Measurements from ENCODE around the gene FRMD1. TPM values are rescaled to one million over a fixed set of nuclear protein-coding genes. Genes with fewer than 3 reads are reported as not detected.

FRMD1 gene
- total RNA-seq, 6 donors from 2014 or later, result not detected

DNA sequence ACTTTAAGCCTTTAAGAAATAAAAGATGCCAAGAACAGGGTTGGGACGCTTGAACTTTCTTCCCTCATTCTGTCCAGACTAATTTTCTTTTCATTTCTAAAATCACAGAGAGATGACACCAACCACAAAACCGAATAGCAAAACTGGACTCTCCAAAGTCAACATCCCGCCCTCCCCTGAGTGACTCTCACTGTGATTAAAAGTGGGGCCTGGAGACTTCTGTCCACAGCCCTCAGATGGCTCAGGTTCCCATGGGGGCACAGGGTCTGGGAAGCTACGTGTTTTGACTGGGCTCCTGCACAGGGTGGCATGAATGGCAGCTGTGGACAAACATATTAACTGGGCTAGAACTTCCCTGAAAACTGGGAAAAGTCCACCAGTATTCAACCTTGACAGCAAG is 6.3 kb downstream of the FRMD1 start:
- no peak overlapping the region for H3K27ac ChIP-seq
- H3K9me3 ChIP-seq, result no peaks in the 10 kb centered on the region
- no peak for DNase-seq
- H3K4me1 ChIP-seq, result no peaks in the 10 kb centered on the region
- H3K36me3 ChIP-seq, result no peaks in the 10 kb centered on the region
- H3K4me3 ChIP-seq, result no peak overlapping the region
- 65 to 81% methylated on average over 4 of the region's 4 CpGs for WGBS, 2 donors
- TF ChIP-seq POLR2A (IDR thresholded peaks at IDR 0.05) (no peak), EP300 (IDR thresholded peaks at IDR 0.05) (no peak), POLR2AphosphoS5 (IDR thresholded peaks at IDR 0.05) (no peak)
- TF ChIP-seq, protein P1, sequence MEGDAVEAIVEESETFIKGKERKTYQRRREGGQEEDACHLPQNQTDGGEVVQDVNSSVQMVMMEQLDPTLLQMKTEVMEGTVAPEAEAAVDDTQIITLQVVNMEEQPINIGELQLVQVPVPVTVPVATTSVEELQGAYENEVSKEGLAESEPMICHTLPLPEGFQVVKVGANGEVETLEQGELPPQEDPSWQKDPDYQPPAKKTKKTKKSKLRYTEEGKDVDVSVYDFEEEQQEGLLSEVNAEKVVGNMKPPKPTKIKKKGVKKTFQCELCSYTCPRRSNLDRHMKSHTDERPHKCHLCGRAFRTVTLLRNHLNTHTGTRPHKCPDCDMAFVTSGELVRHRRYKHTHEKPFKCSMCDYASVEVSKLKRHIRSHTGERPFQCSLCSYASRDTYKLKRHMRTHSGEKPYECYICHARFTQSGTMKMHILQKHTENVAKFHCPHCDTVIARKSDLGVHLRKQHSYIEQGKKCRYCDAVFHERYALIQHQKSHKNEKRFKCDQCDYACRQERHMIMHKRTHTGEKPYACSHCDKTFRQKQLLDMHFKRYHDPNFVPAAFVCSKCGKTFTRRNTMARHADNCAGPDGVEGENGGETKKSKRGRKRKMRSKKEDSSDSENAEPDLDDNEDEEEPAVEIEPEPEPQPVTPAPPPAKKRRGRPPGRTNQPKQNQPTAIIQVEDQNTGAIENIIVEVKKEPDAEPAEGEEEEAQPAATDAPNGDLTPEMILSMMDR (IDR thresholded peaks at IDR 0.05), result no peak
- H3K27me3 ChIP-seq, result no peaks in the 10 kb centered on the region
- ATAC-seq (ENCODE audit: low FRiP score in 2 of 2), result no peak

DNA sequence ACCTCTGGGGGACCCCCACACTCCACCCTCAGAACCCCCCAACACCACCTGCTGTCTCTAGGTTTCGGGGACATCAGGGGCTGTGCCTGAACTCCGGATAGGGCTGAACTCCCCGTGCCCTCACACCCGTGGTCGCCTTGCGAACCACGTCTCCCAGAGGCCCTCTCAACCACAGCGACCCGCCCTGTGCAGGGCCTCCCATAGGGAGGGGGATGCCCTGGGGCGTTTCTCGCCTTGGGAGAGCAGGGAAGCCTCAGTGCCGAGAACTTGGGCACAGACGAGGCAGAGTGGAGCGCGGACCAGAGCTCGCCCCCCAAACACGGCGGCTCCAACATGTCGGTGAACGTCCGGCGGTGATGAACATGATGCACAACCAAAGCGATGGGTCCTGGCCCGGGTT is 6.8 kb downstream of the FRMD1 start:
- Histone ChIP-seq H3K27ac (no peak overlapping the region), H3K27me3 (no peaks in the 10 kb centered on the region), H3K4me1 (no peaks in the 10 kb centered on the region), H3K4me3 (no peak overlapping the region), H3K36me3 (no peaks in the 10 kb centered on the region), H3K9me3 (no peaks in the 10 kb centered on the region)
- no peak for TF ChIP-seq EP300 (IDR thresholded peaks at IDR 0.05)
- no peak for TF ChIP-seq POLR2AphosphoS5 (IDR thresholded peaks at IDR 0.05)
- TF ChIP-seq, protein P1 (IDR thresholded peaks at IDR 0.05), result no peak
- TF ChIP-seq POLR2A (IDR thresholded peaks at IDR 0.05), result no peak
- WGBS, 2 donors, result 88 to 90% methylated on average over 22 to 24 of the region's 24 CpGs
- ATAC-seq (ENCODE audit: low FRiP score in 2 of 2) (no peak), DNase-seq (peak in 1 of 2 donors; percentile 67)

GRCh38 chr6:168071620-168072019 is 7.4 kb downstream of the FRMD1 start:
- no peak for ATAC-seq (ENCODE audit: low FRiP score in 2 of 2)
- WGBS, 2 donors, result 62 to 74% methylated on average over 4 to 9 of the region's 9 CpGs
- Histone ChIP-seq H3K4me3 (no peak overlapping the region), H3K27ac (no peak overlapping the region), H3K36me3 (no peaks in the 10 kb centered on the region), H3K9me3 (no peaks in the 10 kb centered on the region), H3K4me1 (no peaks in the 10 kb centered on the region), H3K27me3 (no peaks in the 10 kb centered on the region)
- DNase-seq, result no peak
- TF ChIP-seq POLR2AphosphoS5 (IDR thresholded peaks at IDR 0.05) (no peak), EP300 (IDR thresholded peaks at IDR 0.05) (no peak), POLR2A (IDR thresholded peaks at IDR 0.05) (no peak)
- TF ChIP-seq, protein P1 (IDR thresholded peaks at IDR 0.05), result no peak

DNA sequence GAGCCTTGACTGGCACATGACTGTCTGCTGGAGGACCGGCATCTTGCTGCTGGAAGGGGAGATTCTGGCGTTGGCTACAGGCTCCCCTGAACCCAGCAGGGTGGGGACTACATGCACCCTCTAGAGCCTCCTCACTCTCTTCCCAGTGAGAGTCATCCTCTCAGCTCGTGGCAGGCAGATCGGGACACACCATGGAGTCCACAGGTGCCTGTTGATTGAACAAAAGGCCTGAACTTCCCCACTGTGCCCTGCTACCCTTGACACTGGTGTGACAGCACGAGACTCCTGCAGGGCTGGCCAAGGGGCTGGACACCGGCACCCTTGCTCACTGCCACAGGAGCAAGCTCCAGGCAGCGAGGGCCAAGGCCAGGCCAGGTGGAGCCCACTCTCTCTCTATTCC is 8.2 kb downstream of the FRMD1 start:
- Histone ChIP-seq H3K36me3 (no peaks in the 10 kb centered on the region), H3K27ac (no peak overlapping the region), H3K4me3 (no peak overlapping the region), H3K4me1 (no peaks in the 10 kb centered on the region), H3K27me3 (no peaks in the 10 kb centered on the region), H3K9me3 (no peaks in the 10 kb centered on the region)
- DNase-seq, result peak in 1 of 2 donors; percentile 40
- ATAC-seq (ENCODE audit: low FRiP score in 2 of 2), result no peak
- TF ChIP-seq POLR2AphosphoS5 (IDR thresholded peaks at IDR 0.05), result no peak
- WGBS, 2 donors, result 95 to 98% methylated on average over 7 of the region's 7 CpGs

DNA sequence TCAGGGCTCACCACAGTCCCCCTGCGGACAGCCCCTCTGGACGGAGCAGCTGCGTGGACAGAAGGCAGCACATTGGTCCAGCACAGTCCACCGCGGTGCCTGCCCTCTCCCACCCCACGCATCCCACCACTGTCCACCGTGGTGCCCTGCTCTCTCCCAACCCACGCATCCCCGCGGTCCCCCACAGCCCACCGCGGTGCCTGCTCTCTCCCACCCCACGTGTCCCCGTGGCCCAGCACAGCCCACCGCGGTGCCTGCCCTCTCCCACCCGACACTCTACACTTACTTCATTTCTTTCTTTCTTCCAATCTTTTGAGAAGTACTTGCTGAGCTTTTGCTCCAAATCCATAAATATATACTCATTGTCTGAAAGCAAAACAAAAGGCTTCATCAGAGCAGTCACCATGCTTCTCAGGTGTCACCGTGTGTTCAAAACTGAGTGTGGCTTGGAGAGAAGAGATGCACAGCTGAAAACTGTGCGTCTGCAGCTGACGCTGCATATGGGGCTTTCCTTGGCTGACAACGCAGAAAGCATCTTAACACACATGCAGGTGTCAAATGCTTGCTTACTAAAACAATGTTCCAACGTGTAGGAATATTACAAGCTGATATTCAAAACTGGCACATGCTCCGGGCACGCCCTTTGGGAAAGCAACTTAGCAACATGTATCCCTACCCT is 11.8 kb downstream of the FRMD1 start:
- Histone ChIP-seq H3K4me3 (no peak overlapping the region), H3K27ac (no peak overlapping the region), H3K9me3 (no peaks in the 10 kb centered on the region), H3K4me1 (no peaks in the 10 kb centered on the region), H3K36me3 (no peaks in the 10 kb centered on the region), H3K27me3 (no peaks in the 10 kb centered on the region)
- peak in 1 of 2 donors; percentile 71 for DNase-seq
- TF ChIP-seq POLR2A (IDR thresholded peaks at IDR 0.05), result no peak
- TF ChIP-seq POLR2AphosphoS5 (IDR thresholded peaks at IDR 0.05), result no peak
- TF ChIP-seq, protein P1 (IDR thresholded peaks at IDR 0.05), result no peak
- TF ChIP-seq EP300 (IDR thresholded peaks at IDR 0.05), result no peak
- no peak for ATAC-seq (ENCODE audit: low FRiP score in 2 of 2)
- WGBS, 2 donors, result 89 to 92% methylated on average over 21 to 24 of the region's 24 CpGs

All from upper lobe of left lung (tissue), 6 donors.